ENCODE results near the gene EPHX1. TPM values are rescaled to one million over a fixed set of nuclear protein-coding genes. Genes with fewer than 3 reads are reported as not detected.

Gene EPHX1
- total and polyA plus RNA-seq, 2 donors = 18.1 to 156 TPM

Other genes with a start within 250 kb of the EPHX1 start
- gene ENAH, start 157.0 kb upstream of the EPHX1 start, total RNA-seq = 229 TPM
- 58.9 TPM for gene ENAH, start 157.0 kb upstream of the EPHX1 start, polyA plus RNA-seq
- 389 TPM for gene SRP9, start 32.3 kb upstream of the EPHX1 start, total RNA-seq
- 236 TPM for gene SRP9, start 32.3 kb upstream of the EPHX1 start, polyA plus RNA-seq
- 53.7 TPM for gene TMEM63A, start 72.3 kb downstream of the EPHX1 start, total RNA-seq
- gene TMEM63A, start 72.3 kb downstream of the EPHX1 start, polyA plus RNA-seq = 28.1 TPM
- 0.79 TPM for gene LEFTY1, start 79.0 kb downstream of the EPHX1 start, total RNA-seq
- 0.35 TPM for gene LEFTY1, start 79.0 kb downstream of the EPHX1 start, polyA plus RNA-seq
- 19.5 TPM for gene PYCR2, start 114.1 kb downstream of the EPHX1 start, total RNA-seq
- gene PYCR2, start 114.1 kb downstream of the EPHX1 start, polyA plus RNA-seq = 100 TPM
- 3.9 TPM for gene LEFTY2, start 131.1 kb downstream of the EPHX1 start, total RNA-seq
- gene LEFTY2, start 131.1 kb downstream of the EPHX1 start, polyA plus RNA-seq = 0.34 TPM
- 30.1 TPM for gene SDE2, start 189.2 kb downstream of the EPHX1 start, total RNA-seq
- gene SDE2, start 189.2 kb downstream of the EPHX1 start, polyA plus RNA-seq = 14.2 TPM